Lung (tissue), 12 donors: ENCODE measurements around the gene CHRNE. TPM values are rescaled to one million over a fixed set of nuclear protein-coding genes. Genes with fewer than 3 reads are reported as not detected.

ENCODE experiments used
- ATAC-seq: fragments of 200-7000 bp; cut with Tn5 transposase; one replicate; pipeline ENCODE4 v1.9.1; 2020; ENCODE audit warnings: moderate number of reproducible peaks; ENCODE audit not compliant: insufficient read depth, low FRiP score
- DNase-seq, 3 donors: peaks; one replicate each; pipeline ENCODE4 v3.0.0-alpha.2; 2013 to 2017
- H3K27ac ChIP-seq, 2 donors: one replicate each; pipeline ENCODE4 v1.5.1; 2013; ENCODE audit warnings: mild to moderate bottlenecking in 2 of 2, moderate library complexity in 2 of 2, control low read depth in 1 of 2, inconsistent platforms in 1 of 2, low read depth in 1 of 2, low read length in 1 of 2
- H3K27me3 ChIP-seq, 3 donors: one replicate each; pipeline ENCODE4 v1.5.1; 2013; ENCODE audit warnings: low read length in 2 of 3; ENCODE audit not compliant: control insufficient read depth in 3 of 3, insufficient read depth in 3 of 3
- H3K36me3 ChIP-seq, 4 donors: one replicate each; pipeline ENCODE4 v1.5.1; 2013; ENCODE audit warnings: low read length in 4 of 4, mild to moderate bottlenecking in 1 of 4, moderate library complexity in 1 of 4; ENCODE audit not compliant: control insufficient read depth in 4 of 4, insufficient read depth in 4 of 4
- H3K4me1 ChIP-seq, 5 donors: one replicate each; pipeline ENCODE4 v1.5.1; 2013; ENCODE audit warnings: low read length in 5 of 5, mild to moderate bottlenecking in 2 of 5, moderate library complexity in 1 of 5; ENCODE audit not compliant: control insufficient read depth in 5 of 5, insufficient read depth in 5 of 5
- H3K4me3 ChIP-seq: one replicate; pipeline ENCODE4 v1.5.1; 2013; ENCODE audit warnings: mild to moderate bottlenecking, control low read depth, moderate library complexity
- H3K9ac ChIP-seq, 2 donors: one replicate each; pipeline ENCODE4 v1.5.1; 2013; ENCODE audit warnings: low read length in 2 of 2, control low read depth in 1 of 2; ENCODE audit not compliant: insufficient read depth in 1 of 2
- H3K9me3 ChIP-seq, 4 donors: one replicate each; pipeline ENCODE4 v1.5.1; 2013; ENCODE audit warnings: low read length in 3 of 4, mild to moderate bottlenecking in 1 of 4, moderate library complexity in 1 of 4; ENCODE audit not compliant: control insufficient read depth in 4 of 4, insufficient read depth in 3 of 4
- WGBS, 2 donors: extraction: QIAGEN DNeasy Blood & Tissue Kit; methylation state at CpG; one replicate each; pipeline ENCODE4 v1.1.7; 2013; 5-methylcytosine and 5-hydroxymethylcytosine counted together
- polyA plus RNA-seq, 2 donors: library from polyadenylated mRNA; stranded (reverse); fragments of 200-250 nt; gene quantifications; one replicate each; pipeline ENCODE4 v1.2.1, GENCODE V29; 2013
- total RNA-seq, 2 donors: library from RNA; depleted of rRNA in 1 of 2; stranded (reverse); fragments of >200 nt in 1 of 2; gene quantifications; one replicate each; pipeline ENCODE4 v1.2.1, GENCODE V29; 2014 to 2021
- TF ChIP-seq, protein P1 (sequence below): IDR thresholded peaks from 2 replicates; pipeline ENCODE4 v1.5.1; 2012; ENCODE audit warnings: mild to moderate bottlenecking; ENCODE audit errors: control extremely low read depth, extremely low read depth
- donor health status: control.
- donor health status: control.
- donor health status: Bipolar disorder and iron deficiency.
- donor health status: healthy.
- donor health status: DM: yes; HTN: yes; CAD: no.

CHRNE gene
- total and polyA plus RNA-seq, 4 donors, result 0.61 to 2.3 (median 1.00) TPM

DNA sequence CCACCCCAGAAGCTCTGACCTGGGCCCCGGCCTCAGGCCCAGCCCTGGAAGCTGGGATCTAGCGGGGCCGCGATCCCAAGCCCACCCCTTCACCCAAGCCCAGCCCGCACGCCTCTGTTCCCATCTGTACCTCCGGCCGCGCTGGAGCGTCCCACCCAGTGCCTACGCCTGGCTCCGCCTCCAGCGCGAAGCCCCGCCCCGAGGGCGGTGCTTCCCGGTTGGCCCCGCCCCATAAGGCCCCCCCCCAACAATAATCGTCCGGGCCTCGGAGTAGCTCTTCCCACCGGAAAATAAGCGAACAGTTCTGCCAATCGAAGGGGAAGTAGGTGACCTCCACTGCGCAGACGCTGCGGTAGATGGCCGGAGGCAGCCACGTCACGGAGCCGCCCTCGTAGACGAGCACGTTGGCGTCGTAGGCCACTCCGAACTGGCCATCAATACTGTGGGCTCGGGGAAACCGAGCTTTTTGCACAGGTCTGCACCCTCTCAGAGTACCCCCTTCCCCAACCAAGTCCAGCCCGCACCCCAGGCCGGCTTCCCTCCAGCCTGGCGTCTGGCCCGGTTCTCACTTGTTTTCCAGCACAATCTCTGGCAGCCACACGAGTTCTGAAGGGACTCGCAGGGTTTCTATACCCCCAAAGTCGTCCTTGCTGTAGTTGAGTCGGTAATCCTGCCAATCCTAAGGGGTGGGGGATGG lies 1.1 kb downstream of the CHRNE start:
- peaks cover 0 to 45% (median 19%) of the 10 kb centered on the region in 3 donors for H3K27me3 ChIP-seq
- peaks cover 0 to 15% (median 9%) of the 10 kb centered on the region in 5 donors for H3K4me1 ChIP-seq
- no peak overlapping the region for H3K9ac ChIP-seq
- H3K9me3 ChIP-seq, result no peaks in the 10 kb centered on the region
- TF ChIP-seq, protein P1, sequence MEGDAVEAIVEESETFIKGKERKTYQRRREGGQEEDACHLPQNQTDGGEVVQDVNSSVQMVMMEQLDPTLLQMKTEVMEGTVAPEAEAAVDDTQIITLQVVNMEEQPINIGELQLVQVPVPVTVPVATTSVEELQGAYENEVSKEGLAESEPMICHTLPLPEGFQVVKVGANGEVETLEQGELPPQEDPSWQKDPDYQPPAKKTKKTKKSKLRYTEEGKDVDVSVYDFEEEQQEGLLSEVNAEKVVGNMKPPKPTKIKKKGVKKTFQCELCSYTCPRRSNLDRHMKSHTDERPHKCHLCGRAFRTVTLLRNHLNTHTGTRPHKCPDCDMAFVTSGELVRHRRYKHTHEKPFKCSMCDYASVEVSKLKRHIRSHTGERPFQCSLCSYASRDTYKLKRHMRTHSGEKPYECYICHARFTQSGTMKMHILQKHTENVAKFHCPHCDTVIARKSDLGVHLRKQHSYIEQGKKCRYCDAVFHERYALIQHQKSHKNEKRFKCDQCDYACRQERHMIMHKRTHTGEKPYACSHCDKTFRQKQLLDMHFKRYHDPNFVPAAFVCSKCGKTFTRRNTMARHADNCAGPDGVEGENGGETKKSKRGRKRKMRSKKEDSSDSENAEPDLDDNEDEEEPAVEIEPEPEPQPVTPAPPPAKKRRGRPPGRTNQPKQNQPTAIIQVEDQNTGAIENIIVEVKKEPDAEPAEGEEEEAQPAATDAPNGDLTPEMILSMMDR, result no peak
- H3K27ac ChIP-seq, result peak overlapping the region in 1 of 2 donors; percentile 81
- peak; percentile 28 for ATAC-seq
- DNase-seq, result peak; percentile 45 to 49 (median 47)
- H3K4me3 ChIP-seq, result no peak overlapping the region
- 29 to 32% methylated on average over 48 of the region's 48 CpGs for WGBS, 2 donors
- peaks cover 0 to 6% (median 0%) of the 10 kb centered on the region in 4 donors for H3K36me3 ChIP-seq

DNA sequence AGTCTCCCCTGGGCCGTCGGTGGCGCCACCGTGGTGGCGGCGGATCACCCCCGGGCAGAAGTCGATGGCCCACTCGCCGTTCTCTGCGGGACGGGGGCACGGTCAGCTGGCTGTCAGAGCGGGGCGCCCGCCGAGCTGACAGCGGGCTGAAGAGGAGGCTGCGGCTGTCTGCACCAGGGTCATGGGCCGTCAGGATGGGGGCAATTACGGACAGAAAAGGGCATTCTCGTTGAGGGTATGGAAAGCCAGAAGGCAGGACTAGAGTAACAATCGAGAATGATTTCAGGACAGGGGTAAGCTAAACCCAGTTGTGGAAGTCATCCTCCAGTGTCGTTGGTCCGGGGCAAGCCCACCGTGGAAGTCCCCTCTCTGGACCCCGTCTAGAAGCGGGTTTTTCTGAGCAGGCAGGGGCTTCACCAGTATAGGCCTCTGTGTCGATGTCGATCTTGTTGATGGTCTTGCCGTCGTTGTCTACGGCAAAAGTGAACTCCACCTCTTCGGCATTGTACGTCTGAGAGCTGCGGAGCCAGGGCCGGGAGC lies 1.7 kb downstream of the CHRNE start:
- peak overlapping the region in 1 of 2 donors; percentile 45 for H3K27ac ChIP-seq
- no peak overlapping the region for H3K4me3 ChIP-seq
- TF ChIP-seq, protein P1, result no peak
- H3K9ac ChIP-seq, result no peak overlapping the region
- no peaks in the 10 kb centered on the region for H3K9me3 ChIP-seq
- WGBS, 2 donors, result 39 to 45% methylated on average over 35 to 37 of the region's 37 CpGs
- peaks cover 0 to 15% (median 9%) of the 10 kb centered on the region in 5 donors for H3K4me1 ChIP-seq
- peak in 1 of 3 donors; percentile 20 for DNase-seq
- H3K36me3 ChIP-seq, result peaks cover 0 to 12% (median 1%) of the 10 kb centered on the region in 4 donors
- peaks cover 0 to 45% (median 19%) of the 10 kb centered on the region in 3 donors for H3K27me3 ChIP-seq
- ATAC-seq, result no peak

DNA sequence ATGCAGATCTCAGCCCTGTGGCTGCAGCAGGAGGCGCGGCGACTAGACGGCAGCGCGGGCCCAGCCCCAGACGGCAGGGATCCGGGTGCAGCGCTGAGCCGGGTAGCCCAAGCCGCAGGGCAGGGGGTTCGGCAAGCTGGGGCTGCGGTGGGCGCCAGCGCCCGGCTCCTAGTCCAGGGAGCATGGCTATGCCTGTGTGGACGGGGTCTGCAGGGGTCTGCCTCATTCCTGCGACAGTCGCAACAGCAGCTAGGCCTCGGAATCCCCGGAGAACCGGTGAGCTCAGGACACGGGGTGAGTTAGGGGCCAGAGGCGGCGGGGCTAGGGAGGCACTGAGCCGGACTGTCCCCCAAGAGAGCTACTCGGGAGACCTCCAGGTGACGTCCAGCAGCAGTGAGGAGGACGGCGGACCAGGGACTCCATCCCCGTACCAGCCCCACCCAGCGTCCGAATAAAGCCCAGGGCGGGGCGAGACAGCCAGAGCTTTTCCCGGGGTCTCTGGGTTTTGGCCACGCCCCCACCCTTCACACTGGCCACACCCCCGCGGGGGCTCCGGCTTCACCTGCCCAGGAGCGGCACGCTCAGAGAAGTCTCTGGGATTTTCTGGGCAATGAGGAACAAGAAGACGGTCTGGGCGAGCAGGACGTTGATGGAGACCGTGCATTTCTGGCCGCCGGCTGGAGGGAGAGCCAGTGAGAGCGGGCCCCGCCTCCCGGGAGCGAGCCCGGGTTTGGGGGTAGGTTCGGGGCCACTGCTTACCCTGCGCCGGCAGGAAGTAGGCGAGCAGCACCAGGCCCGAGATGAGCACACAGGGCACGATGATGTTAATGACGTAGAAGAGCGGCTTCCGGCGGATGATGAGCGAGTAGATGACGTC lies 2.4 kb downstream of the CHRNE start:
- ATAC-seq (no peak), DNase-seq (peak; percentile 44 to 63 (median 57))
- Histone ChIP-seq H3K9me3 (no peaks in the 10 kb centered on the region), H3K27ac (peak overlapping the region in 1 of 2 donors; percentile 45), H3K4me3 (no peak overlapping the region), H3K4me1 (peaks cover 0 to 15% (median 9%) of the 10 kb centered on the region in 5 donors), H3K9ac (no peak overlapping the region), H3K27me3 (peaks cover 0 to 45% (median 19%) of the 10 kb centered on the region in 3 donors), H3K36me3 (peaks cover 0 to 19% (median 7%) of the 10 kb centered on the region in 4 donors)
- WGBS, 2 donors, result 16 to 35% methylated on average over 65 of the region's 65 CpGs
- TF ChIP-seq, protein P1, result no peak
